Thymus (tissue), 11 donors: ENCODE results near the gene TMC1. TPM values are rescaled to one million over a fixed set of nuclear protein-coding genes. Genes with fewer than 3 reads are reported as not detected.

Source experiments
- DNase-seq, 9 donors: peaks; one replicate each; pipeline ENCODE4 v3.0.0-alpha.2; 2013; ENCODE audit warnings: low spot score in 9 of 9, low read depth in 6 of 9, missing footprints in 1 of 9
- H3K27ac ChIP-seq, 2 donors: one replicate each; pipeline ENCODE4 v1.5.1; 2013; ENCODE audit warnings: control low read depth in 1 of 2, low read depth in 1 of 2, low read length in 1 of 2, mild to moderate bottlenecking in 1 of 2, moderate library complexity in 1 of 2
- H3K27me3 ChIP-seq, 2 donors: one replicate each; pipeline ENCODE4 v1.5.1; 2013; ENCODE audit warnings: low read length in 1 of 2; ENCODE audit not compliant: control insufficient read depth in 2 of 2, insufficient read depth in 1 of 2
- H3K36me3 ChIP-seq, 2 donors: one replicate each; pipeline ENCODE4 v1.5.1; 2013; ENCODE audit warnings: low read length in 1 of 2, mild to moderate bottlenecking in 1 of 2, moderate library complexity in 1 of 2; ENCODE audit not compliant: control insufficient read depth in 2 of 2, insufficient read depth in 2 of 2
- H3K4me1 ChIP-seq, 2 donors: one replicate each; pipeline ENCODE4 v1.5.1; 2013; ENCODE audit warnings: low read length in 2 of 2; ENCODE audit not compliant: control insufficient read depth in 2 of 2, insufficient read depth in 2 of 2
- H3K4me3 ChIP-seq, 2 donors: one replicate each; pipeline ENCODE4 v1.5.1; 2013; ENCODE audit warnings: low read length in 2 of 2, control low read depth in 1 of 2, mild to moderate bottlenecking in 1 of 2
- H3K9me3 ChIP-seq, 2 donors: one replicate each; pipeline ENCODE4 v1.5.1; 2013; ENCODE audit warnings: low read length in 1 of 2, mild to moderate bottlenecking in 1 of 2; ENCODE audit not compliant: control insufficient read depth in 2 of 2, insufficient read depth in 1 of 2
- WGBS: extraction: QIAGEN DNeasy Blood & Tissue Kit; methylation state at CpG from one replicate; pipeline ENCODE4 v1.1.7; 2013; 5-methylcytosine and 5-hydroxymethylcytosine counted together
- polyA plus RNA-seq: library from polyadenylated mRNA; stranded (reverse); fragments of 200-250 nt; gene quantifications from one replicate; pipeline ENCODE4 v1.2.3, GENCODE V29; 2013
- total RNA-seq: library from RNA; stranded (reverse); fragments of 120-200 nt; gene quantifications from one replicate; pipeline ENCODE4 v1.2.4, GENCODE V29; 2013
- donor health status: healthy.

Gene TMC1
- total and polyA plus RNA-seq, 2 donors, result 0.28 to 0.59 TPM

DNA sequence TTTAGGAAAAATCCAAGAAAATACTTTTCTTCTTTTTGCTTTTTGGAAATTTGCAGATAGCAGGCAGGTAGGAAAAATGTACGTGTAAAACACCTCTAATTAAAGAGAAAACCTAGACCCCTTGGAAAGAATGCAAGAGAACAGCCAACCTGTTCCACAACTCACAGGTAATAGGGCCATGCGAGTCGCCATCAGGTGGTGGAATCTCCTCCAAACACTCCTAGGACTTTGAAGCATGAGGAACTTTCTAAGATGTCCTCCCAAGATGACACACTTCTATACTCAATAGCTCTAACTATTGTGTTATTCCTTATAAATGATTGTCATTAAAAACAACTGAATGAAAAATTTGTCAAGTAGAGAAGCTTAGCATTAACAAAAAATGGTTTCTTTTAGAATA, 174.0 kb downstream of the TMC1 start:
- no peaks in the 10 kb centered on the region for H3K4me1 ChIP-seq
- H3K9me3 ChIP-seq, result no peaks in the 10 kb centered on the region
- H3K27ac ChIP-seq, result no peak overlapping the region
- WGBS, result 89% methylated on average over 3 of the region's 3 CpGs
- H3K36me3 ChIP-seq, result no peaks in the 10 kb centered on the region
- no peak overlapping the region for H3K4me3 ChIP-seq
- DNase-seq, result no peak
- no peaks in the 10 kb centered on the region for H3K27me3 ChIP-seq

DNA sequence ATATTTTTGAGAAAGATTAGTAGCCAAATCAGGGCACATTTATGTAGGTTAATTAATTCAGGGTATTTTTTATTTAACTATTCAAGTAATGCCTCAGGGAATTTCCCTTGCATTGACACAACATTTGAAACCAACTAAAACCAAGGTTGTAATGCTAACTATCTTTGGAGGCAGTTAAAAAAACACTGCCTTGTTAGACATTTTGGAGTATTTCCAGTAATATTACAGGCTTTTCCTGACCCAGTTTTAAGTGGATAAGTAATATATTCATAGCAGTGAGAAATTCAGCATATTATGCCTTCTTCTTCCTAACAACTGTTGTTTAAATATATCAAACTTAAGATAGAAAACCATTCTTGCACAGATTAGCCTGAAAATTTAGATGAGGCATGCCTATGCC, 175.1 kb downstream of the TMC1 start:
- H3K9me3 ChIP-seq, result no peaks in the 10 kb centered on the region
- DNase-seq, result no peak
- no peak overlapping the region for H3K4me3 ChIP-seq
- no peak overlapping the region for H3K27ac ChIP-seq
- H3K4me1 ChIP-seq, result no peaks in the 10 kb centered on the region
- no peaks in the 10 kb centered on the region for H3K27me3 ChIP-seq
- no peaks in the 10 kb centered on the region for H3K36me3 ChIP-seq

DNA sequence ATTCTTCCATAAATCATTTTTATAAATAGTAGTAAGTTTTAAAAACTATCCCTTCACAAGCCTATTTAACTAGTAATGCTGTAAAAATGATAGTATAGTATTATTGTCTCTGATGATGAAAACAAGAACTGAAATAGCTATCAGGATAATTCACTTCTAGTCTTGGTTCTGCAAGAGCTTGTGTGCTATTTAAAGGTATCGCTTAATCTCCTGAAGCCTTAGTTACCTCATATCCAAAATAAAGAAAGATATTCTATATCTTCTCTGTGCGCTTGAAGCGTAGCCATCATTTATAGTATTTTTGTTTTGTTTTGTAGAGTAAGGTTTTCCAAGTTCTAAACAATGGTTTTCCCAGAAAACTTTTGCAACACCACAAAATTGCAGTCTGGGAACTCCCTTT, 180.1 kb downstream of the TMC1 start:
- Histone ChIP-seq H3K27ac (no peak overlapping the region), H3K4me1 (no peaks in the 10 kb centered on the region), H3K27me3 (no peaks in the 10 kb centered on the region), H3K9me3 (no peaks in the 10 kb centered on the region), H3K4me3 (no peak overlapping the region), H3K36me3 (no peaks in the 10 kb centered on the region)
- DNase-seq, result no peak
- 96% methylated on average over 3 of the region's 3 CpGs for WGBS

DNA sequence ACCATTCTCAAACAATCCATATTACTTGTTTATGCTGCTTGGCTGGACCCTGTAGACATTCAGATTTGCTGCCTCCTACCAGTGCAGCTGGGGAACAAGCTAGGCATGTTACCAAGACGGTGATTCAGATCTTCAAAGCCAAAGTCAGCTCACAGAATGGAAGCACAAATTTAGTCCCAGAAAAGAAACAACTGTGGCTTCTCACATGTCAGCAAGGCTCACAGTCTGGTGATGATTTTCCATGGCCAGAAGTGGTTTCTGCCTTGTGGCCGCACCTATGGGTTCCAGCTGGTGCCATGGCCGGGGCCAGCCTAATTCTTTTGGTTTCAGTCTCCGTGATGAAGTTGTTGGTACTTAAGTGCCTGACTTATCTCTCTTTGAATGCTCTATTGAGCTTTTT, 182.2 kb downstream of the TMC1 start:
- H3K27ac ChIP-seq, result no peak overlapping the region
- no peaks in the 10 kb centered on the region for H3K36me3 ChIP-seq
- no peak overlapping the region for H3K4me3 ChIP-seq
- WGBS, result 90% methylated on average over 4 of the region's 4 CpGs
- no peaks in the 10 kb centered on the region for H3K9me3 ChIP-seq
- no peaks in the 10 kb centered on the region for H3K4me1 ChIP-seq
- no peak for DNase-seq
- no peaks in the 10 kb centered on the region for H3K27me3 ChIP-seq

DNA sequence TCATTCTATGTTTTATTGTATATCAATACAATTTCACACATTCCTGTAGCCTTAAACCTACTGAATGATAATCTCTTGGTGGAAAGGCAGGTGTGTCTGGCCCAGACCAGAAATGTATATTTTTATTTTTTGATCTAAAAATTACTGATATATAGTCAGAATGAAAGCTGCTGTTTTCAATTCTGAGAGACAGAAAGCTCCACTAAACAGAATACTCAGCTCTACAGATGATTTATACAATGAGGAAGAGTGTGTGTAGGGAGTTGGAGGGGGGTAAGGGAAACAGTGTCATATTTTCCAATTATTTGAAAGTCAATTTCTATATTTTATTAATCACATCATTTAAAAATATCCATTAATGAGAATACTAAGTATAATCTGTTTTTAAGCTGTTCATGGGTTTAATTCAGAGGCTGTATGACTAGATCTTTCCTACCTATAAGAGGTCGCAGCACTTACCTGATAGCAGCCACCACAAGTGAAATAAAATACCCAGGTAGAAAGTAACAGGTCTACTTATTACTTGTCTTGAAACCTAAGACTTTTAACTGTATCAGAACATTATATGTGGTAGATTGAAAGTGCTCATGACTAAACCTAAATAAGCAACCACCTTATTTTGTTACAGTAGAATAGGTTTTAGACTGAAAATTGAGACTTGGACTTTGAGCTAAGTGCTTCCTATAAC, 183.4 kb downstream of the TMC1 start:
- H3K27ac ChIP-seq, result no peak overlapping the region
- no peaks in the 10 kb centered on the region for H3K4me1 ChIP-seq
- WGBS, result 93% methylated on average over 1 of the region's 1 CpG
- no peak for DNase-seq
- no peak overlapping the region for H3K4me3 ChIP-seq
- H3K36me3 ChIP-seq, result no peaks in the 10 kb centered on the region
- H3K9me3 ChIP-seq, result no peaks in the 10 kb centered on the region
- H3K27me3 ChIP-seq, result no peaks in the 10 kb centered on the region

DNA sequence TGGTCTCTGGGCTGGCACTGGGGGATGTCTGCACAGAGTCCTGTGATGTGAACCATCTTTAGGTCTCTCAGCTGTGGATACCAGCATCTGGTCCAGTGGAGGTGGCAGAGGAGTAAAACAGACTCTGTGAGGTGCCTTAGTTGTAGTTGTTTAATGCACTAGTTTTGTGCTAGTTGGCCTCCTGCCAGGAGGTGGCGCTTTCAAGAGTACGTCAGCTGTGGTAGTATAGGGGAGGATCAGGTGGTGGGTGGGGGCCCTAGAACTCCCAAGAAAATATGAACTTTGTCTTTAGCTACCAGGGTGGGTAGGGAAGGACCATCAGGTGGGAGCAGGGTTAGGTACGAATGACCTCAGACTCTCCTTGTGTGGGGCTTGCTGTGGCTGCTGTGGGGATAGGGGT, 197.1 kb downstream of the TMC1 start:
- Histone ChIP-seq H3K9me3 (no peaks in the 10 kb centered on the region), H3K27me3 (no peaks in the 10 kb centered on the region), H3K4me1 (no peaks in the 10 kb centered on the region), H3K4me3 (no peak overlapping the region), H3K36me3 (no peaks in the 10 kb centered on the region), H3K27ac (no peak overlapping the region)
- DNase-seq, result no peak
- 89% methylated on average over 3 of the region's 3 CpGs for WGBS

DNA sequence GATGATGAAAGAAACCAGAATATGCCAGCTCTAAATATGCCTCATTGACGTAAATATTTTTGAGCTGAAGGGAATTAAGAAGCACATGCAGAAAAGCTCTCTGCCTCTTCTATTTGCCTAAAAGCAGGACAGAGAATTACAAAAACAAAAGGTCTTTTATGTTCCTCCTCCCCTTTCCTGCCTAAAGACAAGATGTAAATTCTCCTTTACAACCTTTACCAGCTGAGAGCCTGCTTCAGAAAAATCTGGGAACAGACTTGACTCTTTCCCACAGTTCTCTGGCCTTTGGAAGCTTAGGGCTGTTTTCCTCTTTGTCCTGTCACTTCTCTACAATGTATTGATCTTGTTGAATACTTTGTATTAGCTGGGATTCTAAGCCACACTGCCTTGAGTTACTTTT, 199.7 kb downstream of the TMC1 start:
- no peaks in the 10 kb centered on the region for H3K9me3 ChIP-seq
- no peaks in the 10 kb centered on the region for H3K27me3 ChIP-seq
- H3K36me3 ChIP-seq, result no peaks in the 10 kb centered on the region
- no peak overlapping the region for H3K4me3 ChIP-seq
- 82% methylated on average over 1 of the region's 1 CpG for WGBS
- no peak overlapping the region for H3K27ac ChIP-seq
- no peaks in the 10 kb centered on the region for H3K4me1 ChIP-seq
- DNase-seq, result no peak

DNA sequence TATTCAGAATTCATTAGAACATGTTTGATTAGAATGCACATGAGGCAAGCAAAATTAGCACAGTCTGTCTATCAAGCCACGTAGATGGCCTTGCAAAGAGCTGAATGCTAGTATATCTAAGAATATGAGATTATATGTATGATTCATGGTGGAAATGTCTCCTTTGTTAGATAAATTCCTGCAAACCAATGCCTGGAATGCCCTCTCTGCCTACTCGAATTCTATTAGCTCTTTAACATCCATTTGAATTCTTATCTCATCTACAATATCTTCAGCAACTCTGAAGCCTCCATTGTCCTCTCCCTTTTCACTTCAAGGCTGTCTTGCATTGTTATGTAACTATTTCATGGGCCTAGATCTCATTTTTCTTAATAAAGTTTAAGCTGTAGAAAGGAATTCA, 205.5 kb downstream of the TMC1 start:
- Histone ChIP-seq H3K27ac (no peak overlapping the region), H3K27me3 (no peaks in the 10 kb centered on the region), H3K9me3 (no peaks in the 10 kb centered on the region), H3K4me1 (no peaks in the 10 kb centered on the region), H3K4me3 (no peak overlapping the region), H3K36me3 (no peaks in the 10 kb centered on the region)
- 66% methylated on average over 2 of the region's 2 CpGs for WGBS
- DNase-seq, result no peak

DNA sequence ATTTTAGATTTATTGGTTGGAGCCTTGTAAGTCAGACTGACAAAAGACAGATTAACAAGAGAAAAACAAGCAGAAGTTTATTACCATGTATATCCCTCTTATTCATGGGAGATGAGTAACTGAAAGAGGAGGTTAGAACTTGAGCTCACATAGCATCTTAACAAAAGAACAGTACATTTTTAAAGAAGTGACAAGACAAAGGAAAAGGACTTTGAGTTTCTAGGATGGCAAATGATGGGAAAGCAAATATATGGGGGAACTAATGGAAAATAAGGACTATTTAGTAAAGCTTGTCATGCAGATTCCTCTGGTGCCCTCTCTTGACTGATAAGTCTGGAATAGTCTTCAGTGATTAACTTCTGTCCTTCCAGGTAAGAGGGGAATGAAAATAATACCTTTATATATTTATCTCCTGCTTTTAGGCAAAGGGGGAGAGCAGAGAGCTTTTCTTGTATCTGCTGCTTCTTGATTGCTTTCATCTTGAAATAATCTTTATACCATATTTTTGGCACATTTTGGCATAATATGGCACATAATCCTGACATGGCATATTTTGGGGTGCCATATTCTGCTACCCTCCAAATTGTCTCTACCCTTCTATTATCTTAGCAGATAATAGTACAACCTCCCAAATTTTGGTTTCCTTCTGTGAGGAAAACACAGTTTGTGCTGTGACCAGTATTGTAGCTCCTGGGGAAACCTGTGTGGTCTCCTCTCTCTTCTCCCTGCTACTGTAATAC, 206.8 kb downstream of the TMC1 start:
- Histone ChIP-seq H3K4me3 (no peak overlapping the region), H3K4me1 (no peaks in the 10 kb centered on the region), H3K9me3 (no peaks in the 10 kb centered on the region), H3K36me3 (no peaks in the 10 kb centered on the region), H3K27ac (no peak overlapping the region), H3K27me3 (no peaks in the 10 kb centered on the region)
- no peak for DNase-seq
